Omental fat pad (tissue), 4 donors: ENCODE measurements around the gene FAN1. TPM values are rescaled to one million over a fixed set of nuclear protein-coding genes. Genes with fewer than 3 reads are reported as not detected.

Experiments
- ATAC-seq: fragments of 150-250 bp; one replicate; pipeline ENCODE4 v1.9.1; 2016; ENCODE audit warnings: mild to moderate bottlenecking, moderate library complexity; ENCODE audit not compliant: low FRiP score
- DNase-seq: peaks from one replicate; pipeline ENCODE4 v3.0.0-alpha.2; 2019; ENCODE audit warnings: low spot score
- CTCF ChIP-seq, 3 donors: fragments of 450-650 bp; IDR thresholded peaks; one replicate each; pipeline ENCODE4 v1.5.1; 2016 to 2017; ENCODE audit warnings: antibody characterized with exemption in 3 of 3, mild to moderate bottlenecking in 3 of 3, moderate library complexity in 2 of 3
- total RNA-seq, 4 donors: library from RNA; depleted of rRNA; stranded (reverse); fragments of >200 nt; gene quantifications; one replicate each; pipeline ENCODE4 v1.1.0, GENCODE V29; 2016

Gene FAN1
- total RNA-seq, 4 donors from 2014 or later: 11.9 to 18.1 (median 14.3) TPM

GRCh38 chr15:30963681-30964080 is 60.0 kb downstream of the FAN1 start:
- no peak for DNase-seq
- no peak for ATAC-seq

GRCh38 chr15:30969724-30970123 is 66.0 kb downstream of the FAN1 start:
- no peak for TF ChIP-seq CTCF (IDR thresholded peaks at IDR 0.05)
- DNase-seq (no peak), ATAC-seq (no peak)

More at GRCh38 chr15:30963681-30964080, 60.0 kb downstream of the FAN1 start:
- no peak for TF ChIP-seq CTCF (IDR thresholded peaks at IDR 0.05)

- ATAC-seq (no peak), DNase-seq (no peak)
These were observed 69.7 kb downstream of the FAN1 start for GRCh38 chr15:30973379-30973778.

GRCh38 chr15:30974112-30974511 is 70.4 kb downstream of the FAN1 start:
- ATAC-seq (no peak), DNase-seq (no peak)
- no peak for TF ChIP-seq CTCF (IDR thresholded peaks at IDR 0.05)

More at GRCh38 chr15:30973379-30973778, 69.7 kb downstream of the FAN1 start:
- no peak for TF ChIP-seq CTCF (IDR thresholded peaks at IDR 0.05)

- no peak for ATAC-seq
These were observed 74.6 kb downstream of the FAN1 start for GRCh38 chr15:30978328-30978727.

GRCh38 chr15:30979457-30979856 is 75.7 kb downstream of the FAN1 start:
- no peak for ATAC-seq
- TF ChIP-seq CTCF (IDR thresholded peaks at IDR 0.05): no peak
- DNase-seq: no peak

More at GRCh38 chr15:30978328-30978727, 74.6 kb downstream of the FAN1 start:
- no peak for DNase-seq
- TF ChIP-seq CTCF (IDR thresholded peaks at IDR 0.05): no peak

- DNase-seq: no peak
- no peak for ATAC-seq
These were observed 80.4 kb downstream of the FAN1 start for GRCh38 chr15:30984118-30984517.

More at GRCh38 chr15:30984118-30984517, 80.4 kb downstream of the FAN1 start:
- no peak for TF ChIP-seq CTCF (IDR thresholded peaks at IDR 0.05)
